Measurements from ENCODE around the gene TAS2R38.

TAS2R38 gene

DNA sequence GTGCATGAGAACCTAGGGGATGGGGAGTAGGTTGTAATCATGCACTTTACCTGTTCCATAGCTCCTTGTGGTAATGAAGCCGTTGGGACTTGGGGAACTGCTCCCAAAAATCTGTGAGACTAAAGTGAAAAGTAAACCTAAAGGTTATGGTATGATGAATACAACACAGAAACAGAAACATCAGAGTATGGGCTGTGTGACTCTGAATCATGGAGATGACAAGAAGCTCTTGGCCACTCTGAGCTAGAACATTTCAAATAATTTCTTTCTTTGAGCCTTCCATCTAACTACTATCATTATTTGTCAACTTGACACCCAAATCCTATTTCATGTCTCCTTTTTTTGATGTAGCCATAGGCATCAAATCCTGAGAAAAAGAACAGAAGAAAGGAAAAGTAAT, 29.7 kb downstream of the TAS2R38 start:
- TF ChIP-seq, protein P1, sequence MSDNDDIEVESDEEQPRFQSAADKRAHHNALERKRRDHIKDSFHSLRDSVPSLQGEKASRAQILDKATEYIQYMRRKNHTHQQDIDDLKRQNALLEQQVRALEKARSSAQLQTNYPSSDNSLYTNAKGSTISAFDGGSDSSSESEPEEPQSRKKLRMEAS (IDR thresholded peaks at IDR 0.05), result no peak
- TF ChIP-seq EGR1 (IDR thresholded peaks at IDR 0.05) (no peak), TAF1 (IDR thresholded peaks at IDR 0.05; ENCODE audit: low read depth) (no peak)
- TF ChIP-seq, protein P2, sequence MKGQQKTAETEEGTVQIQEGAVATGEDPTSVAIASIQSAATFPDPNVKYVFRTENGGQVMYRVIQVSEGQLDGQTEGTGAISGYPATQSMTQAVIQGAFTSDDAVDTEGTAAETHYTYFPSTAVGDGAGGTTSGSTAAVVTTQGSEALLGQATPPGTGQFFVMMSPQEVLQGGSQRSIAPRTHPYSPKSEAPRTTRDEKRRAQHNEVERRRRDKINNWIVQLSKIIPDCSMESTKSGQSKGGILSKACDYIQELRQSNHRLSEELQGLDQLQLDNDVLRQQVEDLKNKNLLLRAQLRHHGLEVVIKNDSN (IDR thresholded peaks at IDR 0.05), result no peak

DNA sequence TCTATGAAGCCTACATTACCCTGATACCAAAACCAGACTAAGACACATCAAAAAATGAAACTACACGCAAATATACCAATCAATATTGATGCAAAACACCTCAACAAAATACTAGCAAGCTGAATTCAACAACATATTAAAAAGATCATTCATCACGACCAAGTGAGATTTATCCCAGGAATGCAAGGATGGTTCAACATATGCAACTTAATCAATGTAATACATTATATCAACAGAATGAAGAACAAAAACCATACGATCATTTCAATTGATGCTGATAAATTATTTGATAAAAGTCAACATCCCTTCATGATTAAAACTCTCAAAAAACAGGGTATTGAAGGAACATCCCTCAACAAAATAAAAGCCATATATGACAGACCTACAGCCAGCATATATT, 32.5 kb downstream of the TAS2R38 start:
- no peak for TF ChIP-seq YY1 (IDR thresholded peaks at IDR 0.05; ENCODE audit: low read depth)
- TF ChIP-seq RAD21 (IDR thresholded peaks at IDR 0.05; ENCODE audit: low read depth), result no peak
- TF ChIP-seq, protein P2 (IDR thresholded peaks at IDR 0.05), result no peak

DNA sequence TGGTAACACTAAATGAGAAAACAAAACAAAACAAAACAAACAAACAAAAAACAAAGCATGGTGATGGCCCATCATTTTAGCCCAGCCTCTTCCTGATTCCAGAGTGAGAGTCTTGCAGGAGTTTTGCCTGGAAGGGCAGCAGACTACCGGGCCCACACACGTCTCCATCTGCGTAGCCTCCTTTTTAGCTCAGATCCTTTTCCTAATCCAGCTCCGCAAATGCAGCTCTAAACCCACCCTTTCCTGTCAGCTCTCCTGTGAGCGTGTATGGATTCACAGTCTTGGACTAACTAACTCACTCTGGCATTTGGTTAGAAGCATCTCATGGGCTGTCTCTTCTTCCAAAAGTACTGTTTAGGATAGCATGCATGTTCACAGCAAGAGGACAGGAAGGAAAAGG, 43.4 kb downstream of the TAS2R38 start:
- no peak for TF ChIP-seq EGR1 (IDR thresholded peaks at IDR 0.05)
- no peak for TF ChIP-seq TAF1 (IDR thresholded peaks at IDR 0.05; ENCODE audit: low read depth)
- TF ChIP-seq CEBPB (IDR thresholded peaks at IDR 0.05), result no peak
- TF ChIP-seq, protein P1 (IDR thresholded peaks at IDR 0.05), result no peak
- TF ChIP-seq EP300 (IDR thresholded peaks at IDR 0.05; ENCODE audit: borderline replicate concordance), result no peak
- TF ChIP-seq, protein P3, sequence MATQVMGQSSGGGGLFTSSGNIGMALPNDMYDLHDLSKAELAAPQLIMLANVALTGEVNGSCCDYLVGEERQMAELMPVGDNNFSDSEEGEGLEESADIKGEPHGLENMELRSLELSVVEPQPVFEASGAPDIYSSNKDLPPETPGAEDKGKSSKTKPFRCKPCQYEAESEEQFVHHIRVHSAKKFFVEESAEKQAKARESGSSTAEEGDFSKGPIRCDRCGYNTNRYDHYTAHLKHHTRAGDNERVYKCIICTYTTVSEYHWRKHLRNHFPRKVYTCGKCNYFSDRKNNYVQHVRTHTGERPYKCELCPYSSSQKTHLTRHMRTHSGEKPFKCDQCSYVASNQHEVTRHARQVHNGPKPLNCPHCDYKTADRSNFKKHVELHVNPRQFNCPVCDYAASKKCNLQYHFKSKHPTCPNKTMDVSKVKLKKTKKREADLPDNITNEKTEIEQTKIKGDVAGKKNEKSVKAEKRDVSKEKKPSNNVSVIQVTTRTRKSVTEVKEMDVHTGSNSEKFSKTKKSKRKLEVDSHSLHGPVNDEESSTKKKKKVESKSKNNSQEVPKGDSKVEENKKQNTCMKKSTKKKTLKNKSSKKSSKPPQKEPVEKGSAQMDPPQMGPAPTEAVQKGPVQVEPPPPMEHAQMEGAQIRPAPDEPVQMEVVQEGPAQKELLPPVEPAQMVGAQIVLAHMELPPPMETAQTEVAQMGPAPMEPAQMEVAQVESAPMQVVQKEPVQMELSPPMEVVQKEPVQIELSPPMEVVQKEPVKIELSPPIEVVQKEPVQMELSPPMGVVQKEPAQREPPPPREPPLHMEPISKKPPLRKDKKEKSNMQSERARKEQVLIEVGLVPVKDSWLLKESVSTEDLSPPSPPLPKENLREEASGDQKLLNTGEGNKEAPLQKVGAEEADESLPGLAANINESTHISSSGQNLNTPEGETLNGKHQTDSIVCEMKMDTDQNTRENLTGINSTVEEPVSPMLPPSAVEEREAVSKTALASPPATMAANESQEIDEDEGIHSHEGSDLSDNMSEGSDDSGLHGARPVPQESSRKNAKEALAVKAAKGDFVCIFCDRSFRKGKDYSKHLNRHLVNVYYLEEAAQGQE (IDR thresholded peaks at IDR 0.05; ENCODE audit: low read depth), result no peak
- TF ChIP-seq TCF12 (IDR thresholded peaks at IDR 0.05; ENCODE audit: low read depth), result no peak
- TF ChIP-seq TEAD4 (IDR thresholded peaks at IDR 0.05), result no peak
- TF ChIP-seq FOXM1 (IDR thresholded peaks at IDR 0.05; ENCODE audit: borderline replicate concordance, low read depth), result no peak
- TF ChIP-seq RAD21 (IDR thresholded peaks at IDR 0.05; ENCODE audit: low read depth), result no peak
- TF ChIP-seq YY1 (IDR thresholded peaks at IDR 0.05; ENCODE audit: low read depth), result no peak
- no peak for TF ChIP-seq ZBTB7A (IDR thresholded peaks at IDR 0.05; ENCODE audit: low read depth)
- no peak for TF ChIP-seq CREB1 (IDR thresholded peaks at IDR 0.05; ENCODE audit: low read depth)
- TF ChIP-seq NFIC (IDR thresholded peaks at IDR 0.05), result no peak
- TF ChIP-seq, protein P2 (IDR thresholded peaks at IDR 0.05), result no peak

DNA sequence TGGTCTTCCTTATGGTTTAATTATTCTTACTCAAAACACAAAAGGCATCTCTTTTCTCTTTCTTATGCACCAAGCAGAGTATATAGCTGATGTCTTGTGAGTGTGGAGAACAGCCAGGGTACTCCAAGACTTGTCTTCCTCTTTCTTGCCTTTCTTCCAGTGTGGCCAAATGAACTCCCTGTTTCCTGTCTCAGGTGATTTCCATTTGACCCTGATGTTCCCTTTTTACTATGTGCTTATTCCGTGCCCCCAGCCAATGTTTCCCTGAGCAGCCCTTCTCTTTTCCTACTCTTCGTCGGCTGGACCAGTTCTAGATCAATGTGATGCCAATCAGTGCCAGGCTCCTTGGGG, 44.8 kb downstream of the TAS2R38 start:
- TF ChIP-seq ZBTB7A (IDR thresholded peaks at IDR 0.05; ENCODE audit: low read depth), result no peak

DNA sequence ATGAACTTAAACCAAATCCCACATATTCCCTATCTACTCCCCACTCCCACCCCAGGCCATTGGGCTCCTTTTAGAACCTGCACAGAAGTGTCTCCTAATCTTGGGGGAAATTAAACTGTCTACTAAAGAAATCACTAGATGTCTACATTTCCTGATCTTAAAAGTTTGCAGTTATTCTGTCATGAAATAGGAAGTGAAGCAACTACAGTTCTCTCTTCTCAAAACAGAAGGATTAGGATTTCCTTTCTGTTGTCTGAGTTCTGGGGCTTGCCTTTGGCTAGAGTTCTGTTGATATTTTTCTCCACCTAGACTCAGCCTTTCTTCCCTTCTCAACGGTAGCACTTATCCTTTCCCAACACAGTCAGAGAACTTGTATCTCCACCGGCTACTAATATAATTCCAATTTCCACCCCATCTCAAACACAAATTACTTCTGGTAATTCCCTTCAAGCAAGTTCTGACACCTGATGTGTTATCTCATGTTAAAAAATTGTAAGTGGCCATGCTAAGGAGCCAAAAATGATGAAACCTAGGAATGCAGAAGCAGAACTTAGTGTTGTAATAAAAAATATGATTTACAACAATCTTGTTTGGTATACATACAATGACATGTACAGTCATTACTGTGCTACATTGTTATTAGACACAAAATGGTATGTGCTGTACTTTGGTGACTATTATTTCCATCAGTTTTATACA, 45.3 kb downstream of the TAS2R38 start:
- TF ChIP-seq, protein P3 (IDR thresholded peaks at IDR 0.05; ENCODE audit: low read depth), result no peak
- no peak for TF ChIP-seq EGR1 (IDR thresholded peaks at IDR 0.05)
- TF ChIP-seq, protein P1 (IDR thresholded peaks at IDR 0.05), result no peak
- no peak for TF ChIP-seq TEAD4 (IDR thresholded peaks at IDR 0.05)
- TF ChIP-seq FOXM1 (IDR thresholded peaks at IDR 0.05; ENCODE audit: borderline replicate concordance, low read depth), result no peak
- TF ChIP-seq NFIC (IDR thresholded peaks at IDR 0.05), result no peak
- TF ChIP-seq RAD21 (IDR thresholded peaks at IDR 0.05; ENCODE audit: low read depth), result no peak
- no peak for TF ChIP-seq TAF1 (IDR thresholded peaks at IDR 0.05; ENCODE audit: low read depth)
- TF ChIP-seq YY1 (IDR thresholded peaks at IDR 0.05; ENCODE audit: low read depth), result no peak
- no peak for TF ChIP-seq TCF12 (IDR thresholded peaks at IDR 0.05; ENCODE audit: low read depth)
- TF ChIP-seq, protein P2 (IDR thresholded peaks at IDR 0.05), result no peak
- no peak for TF ChIP-seq EP300 (IDR thresholded peaks at IDR 0.05; ENCODE audit: borderline replicate concordance)
- TF ChIP-seq ZBTB7A (IDR thresholded peaks at IDR 0.05; ENCODE audit: low read depth), result no peak
- no peak for TF ChIP-seq CEBPB (IDR thresholded peaks at IDR 0.05)
- no peak for TF ChIP-seq CREB1 (IDR thresholded peaks at IDR 0.05; ENCODE audit: low read depth)

Measured in Ishikawa (cell line).